Measurements from ENCODE around the gene PTOV1.
A peak's percentile ranks its signal among the peaks of the same experiment; 100 is the strongest.

GRCh38 chr19:49910179-49910578, 59.2 kb downstream of the PTOV1 start:
- peak; percentile 3; the same call in 1 of the 2 replicates for TF ChIP-seq POLR2AphosphoS5 (IDR thresholded peaks at IDR 0.05; ENCODE audit: low read depth, low read length)
- no peak; the same call in 1 of the 2 replicates for TF ChIP-seq POLR2A (IDR thresholded peaks at IDR 0.05; ENCODE audit: low read depth, low read length)
- no peak for TF ChIP-seq TAF1 (IDR thresholded peaks at IDR 0.05; ENCODE audit: borderline replicate concordance, low read depth, low read length)

All from GM12892 (cell line).